Esophagus mucosa (tissue), 1 donor: ENCODE data around the gene KIRREL3. TPM values are rescaled to one million over a fixed set of nuclear protein-coding genes. Genes with fewer than 3 reads are reported as not detected.

Experiments used
- ATAC-seq: fragments of 200-7000 bp; cut with Tn5 transposase; one replicate; pipeline ENCODE4 v1.9.1; 2020
- total RNA-seq: library from RNA; stranded (reverse); gene quantifications from one replicate; pipeline ENCODE4 v1.2.4, GENCODE V29; 2023
- donor health status: DM: yes; HTN: yes; CAD: no.

The KIRREL3 gene
- total RNA-seq, 1 donor from 2014 or later, result 0.36 TPM

DNA sequence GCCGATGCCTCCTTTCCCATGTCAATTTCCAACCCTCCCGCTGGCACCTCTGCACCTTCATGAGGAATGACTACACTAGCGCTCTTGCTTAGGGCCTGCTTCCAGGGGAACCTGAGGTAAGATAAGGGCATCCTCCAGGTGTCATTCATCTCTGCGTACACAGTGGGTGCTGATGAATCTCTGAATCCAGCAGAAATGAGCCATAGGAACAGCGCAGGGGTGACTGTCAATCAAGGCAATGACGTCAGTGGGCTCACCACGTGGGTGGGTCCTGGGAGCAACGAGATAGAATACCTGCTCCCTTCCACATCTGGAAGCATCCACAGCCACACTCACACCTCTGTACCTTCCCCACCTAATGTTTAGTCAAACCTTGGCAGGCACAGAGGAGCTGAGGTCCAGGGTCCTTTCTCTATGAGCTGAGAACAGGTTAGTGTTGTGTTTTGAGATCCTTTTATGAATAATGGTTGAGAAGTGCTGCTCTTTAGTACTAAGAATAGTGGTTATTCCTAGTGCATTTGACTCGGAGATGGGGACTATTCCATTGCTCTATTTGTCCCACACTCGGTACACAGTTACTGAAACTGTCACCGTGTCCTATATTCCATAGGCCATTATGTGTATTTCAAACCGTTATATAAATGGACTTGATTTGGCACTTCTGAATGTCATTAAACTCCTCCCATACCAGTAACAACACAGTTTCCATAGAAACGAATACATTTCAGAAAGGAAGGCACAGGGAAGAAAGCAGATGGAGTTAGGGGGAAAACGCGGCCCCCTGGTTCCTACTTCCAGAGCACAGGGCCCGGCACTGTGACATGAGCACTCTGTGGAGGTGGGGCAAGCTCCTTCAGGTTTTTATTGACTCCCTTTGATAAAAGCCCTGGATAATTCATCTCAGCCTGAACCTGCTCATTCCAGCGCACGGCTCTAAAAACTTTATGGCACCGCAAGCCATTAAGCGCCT, 451.7 kb downstream of the KIRREL3 start:
- ATAC-seq, result no peak

DNA sequence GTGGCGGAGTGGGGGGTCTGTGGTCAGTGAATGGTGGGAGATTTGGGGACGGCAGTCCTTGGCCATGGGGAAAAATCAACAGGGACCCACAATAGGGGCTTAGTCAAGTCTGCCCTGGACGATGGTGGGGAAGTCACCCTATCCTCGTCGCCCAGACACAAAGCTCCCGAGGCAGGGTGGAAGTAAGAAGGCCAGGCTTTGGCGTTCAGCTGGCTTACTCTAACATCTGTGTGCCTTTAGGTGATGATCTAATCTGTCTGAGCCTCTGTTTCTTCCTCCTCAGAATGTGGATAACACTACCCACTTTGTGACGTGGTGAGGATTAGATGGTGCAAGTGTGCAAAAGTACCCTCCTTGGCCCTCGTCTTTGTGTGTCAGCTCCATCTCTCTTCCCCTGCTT, 452.9 kb downstream of the KIRREL3 start:
- ATAC-seq, result no peak

DNA sequence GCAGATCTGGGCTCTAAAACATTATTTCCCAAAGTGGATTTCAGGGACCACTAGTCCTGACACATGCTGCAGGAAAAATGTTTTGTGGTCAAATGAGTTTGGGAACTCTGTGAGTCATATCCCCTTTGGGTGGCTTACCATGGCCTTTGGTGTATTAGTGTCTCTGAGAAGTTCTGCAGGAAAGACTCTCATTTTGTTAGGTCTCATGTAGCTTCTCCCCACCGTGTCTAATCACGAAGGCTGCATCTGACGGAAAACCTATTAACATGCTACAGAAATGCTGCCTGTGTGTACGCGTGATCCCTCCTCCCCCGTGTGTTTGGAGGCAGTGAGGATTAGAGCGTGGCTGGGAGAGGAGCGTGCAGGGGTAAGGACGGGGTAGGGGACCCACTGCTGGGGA, 453.4 kb downstream of the KIRREL3 start:
- ATAC-seq, result no peak

DNA sequence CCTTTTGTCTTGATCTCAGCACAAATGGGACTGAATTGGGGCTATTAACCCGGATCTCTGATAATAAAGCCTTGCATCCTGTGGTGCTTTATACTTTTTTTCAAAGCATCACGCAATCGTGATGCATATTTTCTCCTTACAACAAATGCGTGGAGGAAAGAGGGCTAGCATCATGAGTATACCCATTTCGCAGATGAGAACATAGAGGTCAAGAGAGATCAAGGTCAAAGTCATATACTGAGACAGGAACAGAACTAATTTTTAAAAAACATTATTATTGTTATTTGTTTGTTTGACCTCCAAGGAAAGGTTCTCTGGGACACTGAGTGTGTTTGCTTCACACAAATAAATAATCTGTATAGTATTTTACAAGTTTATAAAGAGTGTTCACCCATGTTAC, 453.9 kb downstream of the KIRREL3 start:
- no peak for ATAC-seq

DNA sequence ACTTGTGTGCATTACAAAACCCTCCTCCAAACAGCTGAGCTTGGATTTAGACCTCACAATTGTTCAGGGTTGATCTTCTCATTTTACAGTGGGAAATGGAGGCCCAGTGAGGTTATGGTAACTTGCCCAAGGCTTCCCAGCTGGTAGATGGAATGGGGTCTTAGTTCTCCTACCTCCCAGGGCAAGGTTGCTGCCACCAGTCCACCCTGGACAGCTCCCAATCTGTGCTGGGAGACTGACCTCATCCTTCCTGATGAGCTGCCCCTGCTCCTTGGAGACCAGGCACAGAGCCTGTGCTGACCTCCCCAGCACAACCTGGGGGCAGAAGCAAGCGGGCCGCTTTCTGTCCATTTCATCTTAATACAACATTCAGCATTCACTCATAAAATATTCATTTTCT, 454.4 kb downstream of the KIRREL3 start:
- ATAC-seq, result no peak

DNA sequence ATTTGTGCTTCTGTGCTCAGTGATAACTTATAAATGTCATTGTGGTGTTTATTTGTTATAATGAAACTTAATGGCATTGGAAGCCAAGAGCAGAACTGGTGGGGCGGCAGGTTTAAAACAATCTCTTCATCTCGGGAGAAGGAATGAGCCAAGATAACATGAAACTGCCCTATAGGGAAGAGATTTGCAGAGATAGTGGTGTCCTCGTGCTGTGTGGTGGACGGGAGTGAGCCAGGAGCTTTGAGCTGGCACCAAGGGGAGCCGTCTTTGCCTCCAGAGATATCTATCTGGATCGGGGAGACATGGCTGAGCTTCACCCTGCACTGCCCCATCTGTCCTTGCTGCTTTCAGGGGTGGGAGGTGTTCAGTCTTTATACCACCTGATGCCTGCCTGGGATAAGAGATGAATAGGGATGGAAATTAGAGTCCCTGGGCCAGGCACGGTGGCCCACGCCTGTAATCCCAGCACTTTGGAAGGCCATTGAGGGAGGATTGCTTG, 455.5 kb downstream of the KIRREL3 start:
- no peak for ATAC-seq

DNA sequence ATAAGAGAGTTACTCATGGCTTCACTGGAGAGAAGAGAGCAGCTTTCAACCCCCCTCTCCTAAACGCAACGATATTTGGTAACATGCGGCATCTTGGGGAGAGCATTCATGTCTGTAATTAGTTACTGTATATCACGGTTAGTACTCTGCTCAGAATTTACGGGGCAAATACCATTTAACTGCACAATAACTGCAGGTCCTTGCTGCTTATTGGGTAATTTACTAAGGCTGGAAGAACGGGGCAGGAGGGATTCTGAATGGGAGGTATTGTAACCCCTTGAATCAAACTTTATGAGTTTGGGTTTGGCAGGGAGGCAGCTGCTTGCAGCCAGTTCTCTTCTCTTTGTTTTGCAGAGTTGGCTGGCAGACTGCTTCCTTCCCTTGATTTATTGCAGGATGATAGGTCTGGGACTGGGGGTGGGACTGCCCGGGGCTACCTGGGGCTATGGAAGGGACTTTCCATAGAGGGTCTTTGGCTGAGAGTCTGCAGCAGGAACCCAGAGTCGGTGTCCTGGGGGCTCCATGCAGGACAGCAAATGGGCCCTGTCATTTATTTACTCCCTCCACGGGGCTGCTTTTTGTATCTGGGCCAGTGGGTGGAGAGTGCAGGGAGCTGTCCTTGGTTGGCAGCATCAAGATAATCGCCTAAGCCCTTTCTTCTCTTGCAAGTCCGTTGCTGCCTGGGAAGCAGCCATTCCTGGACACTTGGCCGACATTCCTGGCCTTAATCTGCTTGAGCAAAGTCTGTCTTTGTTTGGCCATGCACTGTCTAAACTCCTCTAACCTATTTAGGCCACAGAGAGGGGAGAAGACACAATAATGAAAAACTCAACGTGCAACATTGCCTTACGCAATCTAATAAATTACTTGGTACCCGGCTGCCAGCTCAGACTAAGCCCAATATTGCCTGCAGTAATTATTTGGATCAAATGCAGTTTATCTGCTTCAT, 456.2 kb downstream of the KIRREL3 start:
- no peak for ATAC-seq

DNA sequence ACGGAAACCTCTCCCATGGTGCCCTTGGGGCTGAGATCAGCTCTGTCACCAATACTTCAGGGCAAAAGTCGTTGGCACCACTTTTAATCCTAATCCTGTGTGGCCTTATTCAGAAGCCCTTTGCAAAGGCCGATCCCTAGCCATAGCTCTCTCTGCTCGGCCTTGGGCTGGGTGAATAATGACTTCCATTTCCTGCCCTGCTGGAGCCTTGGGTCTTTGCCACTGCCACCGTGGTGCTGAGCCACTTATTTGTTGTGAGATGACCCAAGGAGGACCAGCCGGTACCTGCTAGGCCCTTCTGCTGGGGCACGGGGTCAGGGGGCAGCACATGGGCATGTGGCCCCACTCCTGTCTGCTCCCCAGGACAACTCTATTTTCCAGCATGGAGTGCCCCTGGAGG, 456.9 kb downstream of the KIRREL3 start:
- no peak for ATAC-seq

DNA sequence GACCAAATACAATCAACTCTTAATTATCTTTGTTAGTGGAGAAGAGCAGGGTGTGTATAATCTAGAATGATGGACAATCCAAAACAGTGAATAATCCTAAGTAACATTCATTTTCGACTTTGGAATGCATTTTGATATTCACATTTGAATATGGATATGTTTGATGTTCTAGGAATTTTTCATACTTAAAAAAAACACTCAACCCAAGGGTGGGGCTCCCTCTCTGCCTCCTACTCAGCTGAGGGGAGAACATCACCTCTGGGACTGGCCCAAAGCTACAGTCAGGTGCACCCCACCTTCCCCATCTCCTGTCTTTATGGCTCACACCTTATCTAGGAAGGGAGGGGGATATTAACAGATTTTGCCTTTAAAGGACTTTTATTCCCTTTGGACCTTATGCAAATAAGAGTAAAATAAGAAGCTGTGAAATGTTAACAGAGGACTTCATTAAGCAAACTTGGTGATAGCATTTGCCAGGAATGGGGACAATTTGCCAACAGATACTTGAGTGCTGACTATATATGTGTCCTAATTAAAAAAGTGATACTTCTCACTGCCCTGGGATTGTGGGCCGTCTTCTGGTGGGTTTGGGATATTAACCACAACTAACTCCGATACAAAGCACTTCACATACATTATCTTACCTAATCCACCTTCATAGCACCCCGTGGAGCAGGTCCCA, 458.1 kb downstream of the KIRREL3 start:
- ATAC-seq, result no peak

DNA sequence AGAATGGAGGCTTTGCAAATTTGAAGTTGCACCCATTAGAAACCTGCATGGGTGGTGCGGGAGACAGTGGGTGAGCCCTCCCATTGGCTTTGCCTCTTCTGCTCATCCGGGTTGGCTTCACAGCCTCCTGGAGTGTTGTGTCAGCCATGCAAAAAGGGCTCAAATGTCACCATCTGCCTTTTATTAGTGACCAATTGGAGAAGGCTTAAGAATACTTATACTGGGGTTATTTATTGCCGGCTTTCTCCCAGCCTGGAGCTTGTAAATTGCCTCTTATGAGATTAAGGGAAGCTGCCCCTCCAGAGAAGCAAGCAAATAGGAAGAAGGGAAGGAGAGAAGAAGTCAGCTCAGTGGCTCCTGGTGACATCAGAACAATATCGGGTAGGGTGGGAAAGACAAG, 462.5 kb downstream of the KIRREL3 start:
- no peak for ATAC-seq

DNA sequence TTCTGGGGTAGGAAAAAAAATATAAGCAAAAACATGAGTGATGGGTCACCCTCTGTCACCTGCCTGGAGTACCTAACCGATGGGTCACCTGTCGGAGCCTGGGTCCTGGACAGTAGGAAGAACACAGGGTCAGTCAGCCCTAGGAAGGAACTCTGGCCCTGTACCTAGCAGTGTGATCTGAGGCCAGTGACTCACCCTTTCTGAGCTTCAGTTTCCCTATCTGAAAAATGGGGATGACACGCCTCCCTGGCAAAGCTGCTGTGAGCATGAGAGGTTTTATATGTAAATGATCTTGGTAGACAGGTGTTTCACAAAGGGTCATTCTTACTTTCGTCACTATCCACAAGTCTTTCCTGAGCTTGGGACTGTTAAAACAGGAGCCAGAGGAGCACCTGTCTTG, 463.1 kb downstream of the KIRREL3 start:
- ATAC-seq, result no peak

DNA sequence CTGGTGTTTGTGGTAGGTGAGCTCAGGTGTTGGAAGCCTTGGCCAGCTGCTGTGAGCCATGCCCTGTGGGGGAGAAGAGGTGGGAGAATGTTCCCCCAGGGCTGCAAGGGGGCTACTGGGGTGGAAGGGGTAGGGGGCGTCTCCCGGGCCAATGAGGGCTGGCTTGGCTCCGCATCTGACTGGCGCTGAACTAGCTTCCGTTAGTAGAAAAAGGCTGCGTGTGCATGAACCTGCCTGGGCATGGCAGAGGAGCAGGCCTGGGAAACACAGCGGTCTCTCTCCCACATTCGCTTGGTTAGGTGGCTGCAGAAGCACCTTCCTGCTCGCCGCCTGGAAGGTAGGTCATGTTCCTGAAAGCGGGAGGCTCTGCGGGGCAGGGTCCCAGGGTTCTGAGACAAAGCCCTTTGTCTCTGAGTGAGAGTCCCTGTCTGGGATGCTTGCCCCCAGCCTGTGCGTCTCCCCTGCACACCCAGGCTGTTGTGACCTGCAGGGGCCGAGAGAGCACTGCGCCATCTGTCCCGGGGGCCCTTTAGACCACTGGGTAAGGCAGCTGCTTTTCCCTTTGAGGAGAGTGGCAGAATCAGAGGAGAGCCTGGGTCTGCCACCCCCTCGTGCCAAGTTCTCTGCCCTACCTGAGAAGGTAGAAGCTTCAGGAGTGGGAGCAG, 466.3 kb downstream of the KIRREL3 start:
- ATAC-seq, result no peak

DNA sequence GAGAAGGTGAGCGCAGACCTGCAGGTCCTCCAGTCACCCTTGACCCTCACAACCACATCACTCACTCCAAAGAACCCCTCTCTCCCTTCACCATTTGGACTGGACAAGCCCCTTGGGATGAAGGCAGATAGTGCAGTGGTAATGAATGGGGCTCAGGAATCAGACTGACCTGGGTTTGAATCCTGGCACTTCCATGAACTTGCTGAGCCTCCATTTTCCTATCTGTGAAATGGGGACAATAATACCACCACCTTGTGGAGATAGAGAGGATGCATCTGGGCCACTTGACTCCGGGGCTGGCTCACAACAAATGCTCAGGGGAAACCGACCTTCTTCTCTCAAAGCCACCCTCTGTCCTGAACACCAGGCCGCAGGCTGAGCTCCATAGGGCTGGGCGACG, 467.0 kb downstream of the KIRREL3 start:
- no peak for ATAC-seq

DNA sequence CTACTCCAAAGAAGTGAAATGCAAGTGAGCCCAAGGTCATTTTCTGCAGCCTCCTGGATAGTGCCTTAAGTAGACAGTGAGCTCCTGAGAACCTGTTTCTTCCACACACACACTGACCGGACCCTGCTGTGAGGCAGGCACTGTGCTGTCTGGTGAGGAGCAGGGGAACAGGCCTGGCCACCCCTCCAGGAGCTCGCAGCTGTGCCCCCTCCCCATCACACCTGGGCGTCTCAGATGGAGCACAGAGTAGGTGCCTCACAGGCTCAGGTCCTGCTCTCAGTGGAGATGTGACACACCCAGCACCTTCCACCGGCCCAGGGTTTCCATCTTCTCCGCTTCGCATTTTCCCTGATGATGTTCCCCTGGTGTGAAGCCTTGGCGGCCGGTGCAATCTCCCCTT, 470.2 kb downstream of the KIRREL3 start:
- no peak for ATAC-seq

DNA sequence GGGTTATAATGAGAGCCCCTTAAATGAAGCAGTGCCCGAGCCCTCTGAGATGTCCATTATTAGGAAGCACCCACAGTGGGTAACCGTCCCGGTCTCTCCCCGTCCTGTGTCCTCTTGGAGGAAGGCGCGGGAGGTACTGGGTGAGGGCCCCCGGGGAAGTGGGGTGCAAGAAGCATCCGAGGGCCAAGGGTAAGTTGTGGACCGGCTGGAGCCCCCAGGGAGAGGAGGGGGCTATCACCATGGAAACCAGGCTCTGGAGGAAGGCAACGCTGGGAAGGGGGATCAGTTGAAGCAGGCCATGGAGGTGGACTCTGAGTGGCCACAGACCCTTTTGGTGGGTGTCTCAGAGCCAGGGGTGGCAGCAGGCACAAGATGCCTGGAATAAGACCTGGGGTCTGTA, 471.5 kb downstream of the KIRREL3 start:
- ATAC-seq, result no peak

DNA sequence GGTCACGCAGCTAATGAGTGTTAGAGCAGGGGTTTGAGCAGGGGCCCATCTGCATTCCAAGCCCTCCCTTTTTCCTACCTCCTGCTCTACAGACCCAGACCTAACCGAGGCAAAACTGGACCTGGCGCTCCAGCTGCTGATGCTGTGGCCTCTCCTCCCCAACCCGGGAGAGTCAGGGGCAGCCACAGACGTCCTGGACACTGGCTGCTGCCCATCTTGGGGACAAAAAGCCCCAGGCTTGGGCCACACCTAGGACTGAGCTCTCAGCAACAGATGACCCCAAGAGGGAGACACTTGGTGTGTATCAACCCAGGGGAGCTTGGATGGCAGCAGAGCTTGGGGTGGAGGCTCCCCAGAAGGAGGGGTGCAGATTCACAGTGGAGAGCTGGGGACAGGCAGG, 472.5 kb downstream of the KIRREL3 start:
- ATAC-seq, result no peak

DNA sequence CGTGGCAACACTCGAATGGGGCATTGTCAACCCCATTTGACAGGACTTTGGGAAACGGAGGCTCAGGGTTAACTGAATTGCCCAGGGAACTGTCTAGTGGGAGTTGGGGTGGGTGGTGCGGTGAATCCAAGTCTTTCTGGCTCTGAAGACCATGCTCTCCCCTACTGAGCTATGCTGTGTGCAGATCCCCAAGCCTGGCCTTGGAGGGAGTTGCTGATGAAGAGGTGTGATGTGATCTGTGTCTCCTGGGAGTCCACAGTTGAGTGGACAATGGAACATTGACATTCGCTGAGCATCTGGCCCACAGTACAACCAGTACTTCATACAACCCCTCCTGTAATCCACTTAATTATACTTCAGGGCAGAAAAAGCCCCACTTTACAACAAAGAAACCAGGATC, 472.9 kb downstream of the KIRREL3 start:
- ATAC-seq, result no peak

DNA sequence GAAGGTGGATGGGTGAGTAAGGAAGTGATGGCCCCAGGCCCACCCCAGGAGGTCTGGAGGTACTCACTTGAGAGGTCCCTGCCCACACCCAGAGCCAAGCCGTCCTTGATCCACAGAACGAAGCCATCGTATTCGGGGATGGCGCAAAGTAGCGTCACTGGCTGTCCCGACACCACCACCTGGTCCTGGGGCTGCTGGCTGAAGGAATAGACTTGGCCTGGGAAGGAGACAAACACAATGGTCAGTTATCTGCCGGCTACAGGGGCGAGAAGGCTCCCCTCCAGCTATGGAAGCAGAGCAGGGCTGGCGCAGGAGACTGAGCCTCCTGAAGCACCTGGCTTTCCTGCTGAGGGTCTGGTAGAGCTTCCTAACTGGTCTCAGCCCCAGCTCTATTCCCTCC, 474.1 kb downstream of the KIRREL3 start:
- no peak for ATAC-seq

DNA sequence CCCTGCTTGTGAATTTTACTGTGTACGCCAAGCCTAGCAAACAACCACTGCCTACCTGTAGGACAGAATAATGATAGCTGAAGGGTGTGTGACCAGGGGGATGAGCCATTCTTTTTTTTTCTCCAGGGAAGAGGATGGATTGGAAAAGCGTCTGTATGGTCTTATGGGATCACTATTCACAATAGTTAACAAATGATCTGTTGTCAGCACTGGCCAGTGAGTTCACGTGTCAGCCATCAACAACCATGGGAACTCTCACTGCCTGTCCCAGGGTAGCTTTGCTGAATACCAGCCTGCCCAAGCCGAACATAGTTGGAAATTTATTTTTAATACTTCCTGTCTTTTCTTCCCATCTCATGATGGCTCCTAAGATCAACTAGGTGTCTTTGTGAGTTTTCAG, 474.9 kb downstream of the KIRREL3 start:
- no peak for ATAC-seq

DNA sequence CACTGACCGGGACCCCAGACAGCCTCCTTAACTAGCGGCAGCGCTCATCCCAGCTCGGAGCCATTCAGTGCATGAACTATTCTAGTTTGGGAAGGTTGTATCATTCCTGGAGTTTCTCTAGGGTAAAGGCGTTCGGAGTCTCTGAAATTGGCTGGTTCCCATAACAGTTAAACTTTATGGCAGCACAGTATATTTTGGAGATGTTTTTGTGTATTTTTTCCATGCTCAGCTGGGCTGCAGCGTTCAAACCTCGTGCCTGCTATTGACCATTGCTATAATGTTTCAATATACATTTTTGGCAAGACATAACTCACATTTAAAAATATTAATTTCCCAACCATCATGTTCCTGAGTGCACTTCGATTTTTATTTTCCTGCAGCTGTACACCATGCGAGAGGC, 475.4 kb downstream of the KIRREL3 start:
- ATAC-seq, result no peak

DNA sequence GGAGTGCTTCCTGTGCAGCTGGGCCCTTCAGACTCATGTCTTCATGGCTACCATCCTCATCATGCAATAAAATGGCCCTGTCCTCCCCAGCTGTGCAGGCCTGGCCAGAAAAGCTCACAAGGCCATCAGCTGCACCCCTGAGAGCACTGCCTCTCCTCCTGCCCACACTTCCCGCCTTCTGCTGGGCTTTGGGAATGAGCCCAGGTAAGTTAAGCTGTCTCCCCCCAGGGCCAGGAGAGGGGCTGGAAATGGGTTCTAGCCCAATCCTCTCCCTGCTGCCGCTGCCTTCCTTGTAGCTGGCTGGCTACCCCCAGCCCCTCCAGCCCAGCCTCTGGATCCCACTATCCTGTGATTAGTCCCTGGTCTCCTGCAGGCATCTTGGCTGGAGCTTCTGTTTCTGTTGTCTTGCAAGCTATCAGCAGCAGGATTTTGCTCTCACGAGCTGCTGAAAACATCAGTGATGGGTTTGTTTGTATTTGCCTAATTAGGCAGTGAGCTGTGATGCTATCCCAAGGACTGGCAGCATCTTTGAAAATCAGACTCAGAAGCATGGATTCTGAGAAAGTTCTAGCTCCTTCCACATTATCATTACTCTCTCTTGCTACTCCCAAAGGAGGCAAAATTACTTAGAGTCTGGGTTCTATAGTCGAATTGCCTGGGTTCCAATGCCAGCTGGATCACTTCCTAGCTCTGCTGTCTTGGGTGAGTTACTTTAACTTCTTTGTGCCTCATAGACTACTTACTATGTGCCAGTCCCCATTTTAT, 476.9 kb downstream of the KIRREL3 start:
- no peak for ATAC-seq
